GM19099 (cell line): ENCODE data around the gene TCP11L2.

Source experiments
- POLR2A ChIP-seq: IDR thresholded peaks from 3 replicates; pipeline ENCODE4 v1.6.1; 2011; ENCODE audit warnings: low read depth; ENCODE audit not compliant: insufficient read length; ENCODE audit errors: extremely low read depth

TCP11L2 gene

DNA sequence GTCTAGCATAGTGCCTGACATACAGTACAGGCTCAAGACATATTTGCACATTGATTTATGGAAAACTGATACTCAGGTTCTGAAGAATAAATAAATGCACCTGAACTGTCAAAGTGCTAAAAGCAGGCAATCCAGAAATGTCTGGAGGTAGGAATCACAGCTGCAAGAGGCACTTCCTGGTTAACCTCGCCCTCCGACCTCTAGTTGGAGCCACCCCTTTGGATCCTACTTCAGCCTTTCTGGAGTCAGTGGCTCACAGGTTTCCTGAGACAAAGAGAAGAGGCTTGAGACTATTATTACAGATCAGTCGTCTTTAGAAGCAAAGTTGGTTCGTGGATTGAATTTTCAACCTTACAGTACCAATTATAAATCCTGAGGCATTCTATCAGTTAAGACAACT is 13.0 kb downstream of the TCP11L2 start:
- no peak for TF ChIP-seq POLR2A

- no peak for TF ChIP-seq POLR2A
Observed at GRCh38 chr12:106317406-106318082, 15.0 kb downstream of the TCP11L2 start.

- no peak for TF ChIP-seq POLR2A
Observed at GRCh38 chr12:106321139-106321850, 18.8 kb downstream of the TCP11L2 start.

- no peak for TF ChIP-seq POLR2A
Observed at GRCh38 chr12:106323537-106323936, 21.0 kb downstream of the TCP11L2 start.

GRCh38 chr12:106327309-106327869 is 24.9 kb downstream of the TCP11L2 start:
- no peak for TF ChIP-seq POLR2A

DNA sequence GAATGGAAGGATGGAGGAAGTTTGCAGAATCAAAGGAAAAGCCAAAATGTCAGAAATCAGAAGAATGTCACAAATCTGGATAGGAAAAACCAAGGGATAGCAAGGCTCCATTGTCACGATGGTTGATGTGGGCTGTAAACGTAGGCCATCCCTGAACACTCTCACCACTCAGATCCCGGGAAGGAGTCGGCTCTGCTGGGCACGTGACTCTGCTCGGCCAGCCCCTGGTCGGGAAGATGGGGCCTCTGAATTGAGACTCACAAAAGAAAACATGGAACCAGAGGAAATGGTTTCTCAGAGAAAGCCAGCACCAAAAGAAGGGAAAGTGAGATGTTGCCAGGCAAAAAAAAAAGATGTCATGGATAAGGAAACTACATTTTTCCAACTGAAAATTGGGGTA is 26.2 kb downstream of the TCP11L2 start:
- TF ChIP-seq POLR2A: no peak

DNA sequence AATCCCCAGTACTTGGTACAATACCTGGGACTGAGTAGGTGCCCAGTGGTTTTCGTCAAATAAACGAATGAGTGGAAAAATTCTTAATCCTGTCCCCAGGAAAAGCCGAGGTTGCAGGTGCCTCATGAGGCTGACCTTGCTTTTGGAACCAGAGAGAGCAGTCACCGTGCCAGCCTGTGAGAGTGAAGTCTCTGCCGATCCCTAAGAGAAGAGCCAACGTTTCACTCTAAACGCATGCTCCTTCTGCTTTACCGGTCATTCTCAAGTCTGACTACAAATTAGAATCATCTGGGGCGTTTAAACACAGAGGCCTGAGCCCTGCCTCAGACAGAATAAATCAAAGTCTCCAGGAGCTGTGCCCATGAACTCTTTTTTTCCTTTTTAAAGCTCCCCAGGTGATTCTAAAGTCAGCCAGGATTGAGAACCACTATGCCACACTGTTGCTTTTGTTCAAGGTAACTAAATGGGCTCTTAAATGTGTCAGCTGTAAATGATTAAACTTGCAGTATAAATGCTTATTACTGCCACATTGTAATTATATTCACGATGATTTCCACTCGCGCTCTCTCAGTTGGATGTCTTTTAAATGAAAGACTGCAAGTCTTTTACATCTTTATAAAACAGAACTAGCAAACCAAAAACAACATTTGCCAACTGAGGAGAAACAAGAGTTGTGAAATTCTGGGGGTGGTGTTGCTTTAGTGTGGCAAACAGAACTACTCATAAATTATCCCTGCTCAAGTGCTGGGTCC is 26.9 kb downstream of the TCP11L2 start:
- TF ChIP-seq POLR2A: no peak

- TF ChIP-seq POLR2A: no peak
Observed at GRCh38 chr12:106331599-106331998, 29.1 kb downstream of the TCP11L2 start.

- no peak for TF ChIP-seq POLR2A
Observed at GRCh38 chr12:106332536-106332935, 30.0 kb downstream of the TCP11L2 start.

- no peak for TF ChIP-seq POLR2A
Observed at GRCh38 chr12:106333010-106333409, 30.5 kb downstream of the TCP11L2 start.

GRCh38 chr12:106333756-106334155 is 31.2 kb downstream of the TCP11L2 start:
- TF ChIP-seq POLR2A: no peak

GRCh38 chr12:106341086-106341877 is 38.7 kb downstream of the TCP11L2 start:
- TF ChIP-seq POLR2A: no peak

GRCh38 chr12:106342397-106343213 is 40.1 kb downstream of the TCP11L2 start:
- TF ChIP-seq POLR2A: no peak

- TF ChIP-seq POLR2A: no peak
Observed at GRCh38 chr12:106343214-106343528, 40.6 kb downstream of the TCP11L2 start.
